Choroid plexus epithelial cell (primary cell): Measurements from ENCODE around the gene SMIM44.
"Not testable (repeated sequence)": the region's sequence is repeated elsewhere in the genome, so short reads cannot be mapped to it uniquely, and the experiment has no call there.

Source experiments
- DNase-seq: peaks from one replicate; pipeline ENCODE4 v3.0.0-alpha.2; 2010; ENCODE audit warnings: low read depth
- H3K4me3 ChIP-seq: 2 replicates; pipeline ENCODE4 v1.5.1; 2011; ENCODE audit warnings: low read depth, mild to moderate bottlenecking, control low read depth, low read length, moderate library complexity
- CTCF ChIP-seq: conservative IDR thresholded peaks from 2 replicates; pipeline ENCODE4 v1.5.1; 2011; ENCODE audit warnings: low read depth, mild to moderate bottlenecking, control low read depth, inconsistent platforms, low read length, moderate library complexity

SMIM44 gene

DNA sequence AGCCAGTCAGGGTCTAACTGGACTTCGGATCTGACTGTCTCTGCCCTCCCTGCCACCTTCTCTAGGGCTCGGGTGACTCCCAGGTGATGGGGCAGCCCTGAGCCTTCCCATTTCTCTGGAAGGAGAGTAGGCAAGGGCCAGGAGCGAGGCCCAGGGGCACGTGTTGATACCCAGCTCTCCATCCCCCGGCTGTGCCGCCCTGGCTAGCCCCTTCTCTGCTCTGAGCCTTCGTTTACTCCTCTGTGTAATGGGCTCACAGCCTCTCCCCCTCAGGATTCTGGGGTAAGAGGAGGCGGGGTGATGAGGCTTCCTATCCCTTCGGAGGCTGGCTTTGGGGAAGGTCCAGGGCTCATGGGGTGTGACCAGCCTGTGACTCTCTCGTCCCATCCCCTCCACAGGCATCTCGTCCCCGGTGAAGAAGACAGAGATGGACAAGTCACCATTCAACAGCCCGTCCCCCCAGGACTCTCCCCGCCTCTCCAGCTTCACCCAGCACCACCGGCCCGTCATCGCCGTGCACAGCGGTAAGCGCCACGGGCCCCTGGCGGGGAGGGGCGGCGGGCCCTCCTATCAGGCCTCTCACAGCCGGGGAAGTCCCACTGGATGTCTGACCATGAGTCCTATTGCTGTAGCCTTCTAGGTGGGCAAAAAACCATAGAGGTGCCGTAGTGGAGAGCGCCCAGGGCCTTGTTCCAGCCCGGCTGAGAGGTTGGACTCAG lies 34.5 kb downstream of the SMIM44 start:
- no peak for TF ChIP-seq CTCF
- no peak overlapping the region for H3K4me3 ChIP-seq
- DNase-seq: no peak

DNA sequence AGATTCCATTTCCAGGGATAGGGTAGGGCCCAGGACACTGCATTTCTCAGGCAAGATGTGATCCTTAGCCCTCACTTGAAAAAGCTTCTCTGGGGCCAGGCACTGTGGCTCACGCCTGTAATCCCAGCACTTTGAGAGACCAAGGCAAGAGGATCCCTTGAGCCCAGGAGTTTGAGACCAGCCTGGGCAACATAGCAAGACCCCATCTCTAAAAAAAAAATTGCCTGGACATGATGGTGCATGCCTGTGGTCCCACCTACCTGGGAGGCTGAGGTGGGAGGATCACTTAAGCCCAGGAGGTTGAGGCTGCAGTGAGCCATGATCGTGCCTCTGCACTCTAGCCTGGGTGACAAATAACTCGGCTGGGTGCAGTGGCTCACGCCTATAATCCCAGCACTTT lies 36.6 kb downstream of the SMIM44 start:
- DNase-seq, H3K4me3 ChIP-seq: not testable (repeated sequence)

GRCh38 chr19:3444695-3445234 lies 38.5 kb downstream of the SMIM44 start:
- DNase-seq: no peak
- H3K4me3 ChIP-seq: no peak overlapping the region
- no peak for TF ChIP-seq CTCF

GRCh38 chr19:3443840-3444694 lies 39.2 kb downstream of the SMIM44 start:
- DNase-seq: peak; percentile 72
- peak; percentile 21 for TF ChIP-seq CTCF
- H3K4me3 ChIP-seq: no peak overlapping the region

DNA sequence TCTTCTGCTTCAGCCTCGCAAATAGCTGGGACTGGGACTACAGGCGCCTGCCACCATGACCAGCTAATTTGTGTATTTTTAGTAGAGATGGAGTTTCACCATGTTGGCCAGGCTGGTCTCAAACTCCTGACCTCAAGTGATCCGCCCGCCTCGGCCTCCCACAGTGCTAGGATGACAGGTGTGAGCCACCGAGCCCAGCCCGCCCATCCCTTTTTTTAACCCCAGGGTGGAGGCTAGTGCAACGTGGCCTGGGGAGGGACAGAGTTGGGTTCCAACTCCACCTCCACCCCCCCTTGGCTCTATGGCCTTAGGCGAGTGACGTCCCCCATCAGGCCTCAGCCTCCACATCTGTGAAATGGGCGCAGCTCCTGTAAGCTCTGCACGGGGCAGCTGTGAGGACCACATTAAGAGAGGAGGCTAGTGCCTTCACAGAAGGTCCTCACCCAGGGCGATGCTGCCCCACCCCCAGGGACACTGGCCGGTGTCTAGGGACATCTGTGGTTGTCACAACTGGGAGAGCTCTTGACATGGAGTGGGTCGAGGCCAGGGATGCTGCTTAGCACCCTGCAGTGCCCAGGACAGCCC lies 40.7 kb downstream of the SMIM44 start:
- H3K4me3 ChIP-seq: no peak overlapping the region
- no peak for TF ChIP-seq CTCF
- DNase-seq: no peak

DNA sequence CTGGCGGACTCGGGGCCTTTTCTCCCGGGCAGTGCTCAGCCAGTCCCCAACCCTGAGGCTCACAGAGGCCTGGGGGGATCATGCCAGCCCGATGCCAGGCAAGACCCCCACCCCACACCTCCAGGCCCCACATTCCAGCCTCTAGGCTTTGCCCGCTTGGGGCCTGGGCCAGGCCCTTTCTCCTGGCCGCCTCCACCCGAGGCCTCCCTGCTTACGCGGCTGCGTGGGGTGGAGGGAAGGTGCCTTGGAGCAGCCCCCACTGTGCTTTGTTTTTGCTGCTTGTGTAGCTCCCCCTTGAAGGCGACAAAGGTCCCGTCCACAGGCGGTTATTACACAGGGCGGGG lies 41.3 kb downstream of the SMIM44 start:
- DNase-seq: no peak
- no peak for TF ChIP-seq CTCF
- H3K4me3 ChIP-seq: no peak overlapping the region
